ENCODE results near the gene HLA-DOB.

HLA-DOB gene

GRCh38 chr6:32855467-32856174 is 38.8 kb upstream of the HLA-DOB start:
- TF ChIP-seq CTCF (conservative IDR thresholded peaks at IDR 0.05; ENCODE audit: low read depth, low read length) = no peak
- H3K4me3 ChIP-seq (ENCODE audit: low read depth, low read length) = no peak overlapping the region
- no peak for DNase-seq (ENCODE audit: low read depth)

- TF ChIP-seq CTCF (conservative IDR thresholded peaks at IDR 0.05; ENCODE audit: low read depth, low read length) = no peak
- peak overlapping the region; percentile 90 for H3K4me3 ChIP-seq (ENCODE audit: low read depth, low read length)
- DNase-seq (ENCODE audit: low read depth) = peak; percentile 50
Observed at GRCh38 chr6:32854376-32855178, 37.8 kb upstream of the HLA-DOB start.

- TF ChIP-seq CTCF (conservative IDR thresholded peaks at IDR 0.05; ENCODE audit: low read depth, low read length) = peak; percentile 55
- H3K4me3 ChIP-seq (ENCODE audit: low read depth, low read length) = peak within 1 kb of the TSS; percentile 90
- DNase-seq (ENCODE audit: low read depth) = peak; percentile 95
Observed at GRCh38 chr6:32853541-32854375, 37.0 kb upstream of the HLA-DOB start, which contains the start of the genes PSMB9 and TAP1. Gene PSMB9, plus strand, starts transcription at chr6:32854192. Its CDS starts 38 bp downstream, at chr6:32854230. Gene TAP1, minus strand, starts transcription at chr6:32853704. Its CDS starts 68 bp downstream, at chr6:32853636.

GRCh38 chr6:32852844-32853540 is 36.2 kb upstream of the HLA-DOB start:
- peak overlapping the region; percentile 90 for H3K4me3 ChIP-seq (ENCODE audit: low read depth, low read length)
- DNase-seq (ENCODE audit: low read depth) = peak; percentile 39
- no peak for TF ChIP-seq CTCF (conservative IDR thresholded peaks at IDR 0.05; ENCODE audit: low read depth, low read length)

- H3K4me3 ChIP-seq (ENCODE audit: low read depth, low read length) = peak overlapping the region; percentile 90
- no peak for DNase-seq (ENCODE audit: low read depth)
- TF ChIP-seq CTCF (conservative IDR thresholded peaks at IDR 0.05; ENCODE audit: low read depth, low read length) = no peak
Observed at GRCh38 chr6:32852018-32852843, 35.4 kb upstream of the HLA-DOB start.

Data from choroid plexus epithelial cell (primary cell).